CD8-positive, alpha-beta memory T cell (primary cell): ENCODE data around the gene SPATA17. TPM values are rescaled to one million over a fixed set of nuclear protein-coding genes. Genes with fewer than 3 reads are reported as not detected.

Experiments
- CTCF ChIA-PET: fragments of 350-600 bp; sonication (Branson Sonifier 250); formaldehyde crosslinking; loops from one replicate; lab custom pipeline; 2021; ENCODE audit warnings: antibody characterized with exemption; lab: Charles Lee
- POLR2A ChIA-PET: fragments of 350-600 bp; sonication (Branson Sonifier 250); formaldehyde crosslinking; loops from one replicate; lab custom pipeline; 2021; ENCODE audit warnings: antibody characterized with exemption; lab: Charles Lee
- DNase-seq, 5 donors: peaks; one replicate each; pipeline versions ENCODE4 v3.0.0 to v3.0.0-alpha.2; 2020 to 2022; ENCODE audit warnings: mixed read lengths in 1 of 5
- H3K27ac ChIP-seq: one replicate; pipeline ENCODE4 v1.7.0; 2013; ENCODE audit warnings: low read depth, mild to moderate bottlenecking, low read length, moderate library complexity
- H3K27me3 ChIP-seq: 2 replicates; pipeline ENCODE4 v1.7.0; 2013; ENCODE audit warnings: low read length, mild to moderate bottlenecking; ENCODE audit not compliant: insufficient read depth, poor library complexity, severe bottlenecking
- H3K36me3 ChIP-seq: 2 replicates; pipeline ENCODE4 v1.7.0; 2013; ENCODE audit warnings: mild to moderate bottlenecking, low read length, moderate library complexity; ENCODE audit not compliant: insufficient read depth
- H3K4me1 ChIP-seq: 2 replicates; pipeline ENCODE4 v1.7.0; 2013; ENCODE audit warnings: mild to moderate bottlenecking, low read length, moderate library complexity; ENCODE audit not compliant: insufficient read depth
- H3K4me3 ChIP-seq: 2 replicates; pipeline ENCODE4 v1.7.0; 2013; ENCODE audit warnings: mild to moderate bottlenecking, low read length
- H3K9me3 ChIP-seq: 2 replicates; pipeline ENCODE4 v1.7.0; 2013; ENCODE audit warnings: mild to moderate bottlenecking, low read length
- H3K27ac Mint-ChIP-seq, 8 donors: one replicate each; pipeline ENCODE4 v1.8.0; 2020 to 2021; ENCODE audit warnings: mixed read lengths in 8 of 8, mild to moderate bottlenecking in 6 of 8, inconsistent platforms in 3 of 8, moderate library complexity in 3 of 8
- H3K27me3 Mint-ChIP-seq, 2 donors: one replicate each; pipeline ENCODE4 v1.8.0; 2020 to 2021; ENCODE audit warnings: mixed read lengths in 2 of 2, mild to moderate bottlenecking in 1 of 2, moderate library complexity in 1 of 2
- H3K36me3 Mint-ChIP-seq, 3 donors: one replicate each; pipeline ENCODE4 v1.8.0; 2020 to 2021; ENCODE audit warnings: mixed read lengths in 3 of 3, inconsistent platforms in 1 of 3, mild to moderate bottlenecking in 1 of 3
- H3K4me1 Mint-ChIP-seq, 3 donors: one replicate each; pipeline ENCODE4 v1.8.0; 2020 to 2021; ENCODE audit warnings: mixed read lengths in 3 of 3, inconsistent platforms in 1 of 3, mild to moderate bottlenecking in 1 of 3
- H3K4me3 Mint-ChIP-seq, 7 donors: one replicate each; pipeline ENCODE4 v1.8.0; 2020 to 2021; ENCODE audit warnings: mixed read lengths in 7 of 7, mild to moderate bottlenecking in 6 of 7, moderate library complexity in 4 of 7, inconsistent platforms in 2 of 7
- H3K9me3 Mint-ChIP-seq, 5 donors: one replicate each; pipeline ENCODE4 v1.8.0; 2020 to 2022; ENCODE audit warnings: mixed read lengths in 5 of 5, mild to moderate bottlenecking in 3 of 5, moderate library complexity in 2 of 5, inconsistent platforms in 1 of 5
- polyA plus RNA-seq: library from polyadenylated mRNA; unstranded; fragments of 300-500 nt; fragmentation: Illumina TruSeq; gene quantifications from one replicate; pipeline ENCODE4 v1.2.3, GENCODE V29; 2021
- total RNA-seq, 2 experiments: library from RNA; stranded (reverse); gene quantifications; one replicate each; pipeline ENCODE4 v1.2.3, GENCODE V29; 2021

SPATA17 gene
- total and polyA plus RNA-seq, 3 experiments from 2014 or later, result 0.33 TPM; not detected in 2

DNA sequence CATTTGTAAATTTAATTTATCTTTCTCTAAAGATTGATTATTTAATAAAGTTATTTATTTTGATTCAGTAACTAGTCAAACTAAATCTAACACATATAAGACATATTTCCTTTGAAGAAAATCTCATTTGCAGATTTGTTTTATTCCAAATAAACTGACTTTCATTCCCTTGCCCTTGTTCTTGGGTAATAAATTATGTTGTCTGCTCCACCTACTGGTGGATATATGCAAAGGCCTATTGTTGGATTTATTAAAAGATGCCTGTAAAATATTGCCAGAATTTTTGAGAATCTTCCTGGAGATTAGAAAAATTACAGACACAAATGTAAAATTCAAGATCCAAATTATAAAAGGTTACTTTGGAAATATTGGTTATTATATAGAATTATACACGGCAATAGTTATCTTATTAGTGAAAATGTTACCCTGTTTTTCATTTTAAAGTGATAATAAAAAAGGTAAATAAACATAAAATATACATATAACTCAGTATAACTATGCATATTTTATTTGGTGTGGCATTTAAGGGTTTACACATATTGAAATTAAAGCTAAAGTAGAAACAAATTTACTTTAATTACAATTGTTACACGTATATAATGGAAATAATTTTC is 116.1 kb downstream of the SPATA17 start:
- Histone ChIP-seq H3K4me3 (no peak overlapping the region), H3K36me3 (no peaks in the 10 kb centered on the region), H3K27ac (no peak overlapping the region), H3K9me3 (no peaks in the 10 kb centered on the region), H3K27me3 (no peaks in the 10 kb centered on the region), H3K4me1 (no peaks in the 10 kb centered on the region)
- H3K9me3 Mint-ChIP-seq, result no peaks in the 10 kb centered on the region
- no peak overlapping the region for H3K4me3 Mint-ChIP-seq
- CTCF ChIA-PET, result no interaction called here
- no peaks in the 10 kb centered on the region for H3K4me1 Mint-ChIP-seq
- H3K27me3 Mint-ChIP-seq, result no peaks in the 10 kb centered on the region
- H3K27ac Mint-ChIP-seq, result no peak overlapping the region
- no peak for DNase-seq
- no peaks in the 10 kb centered on the region for H3K36me3 Mint-ChIP-seq
- POLR2A ChIA-PET, result no interaction called here

DNA sequence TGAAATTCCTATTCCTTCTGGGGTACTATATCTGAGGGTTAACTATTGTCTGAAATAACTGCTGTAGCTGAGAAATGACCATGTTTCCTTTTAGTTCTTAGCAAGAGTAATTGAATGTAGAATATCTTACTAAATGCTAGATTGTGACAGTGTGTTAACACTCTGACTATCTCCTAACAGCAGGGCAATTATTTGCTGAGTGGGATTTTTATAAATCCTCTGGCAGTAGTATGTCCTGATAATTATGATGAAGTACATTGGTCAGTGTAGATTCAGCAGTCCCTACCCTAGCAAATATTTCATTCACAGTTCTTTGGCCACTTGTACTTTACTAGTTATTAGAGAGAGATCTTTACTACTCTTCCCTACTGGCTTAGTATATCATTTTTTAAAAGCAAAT is 138.6 kb downstream of the SPATA17 start:
- no peak overlapping the region for H3K4me3 ChIP-seq
- Mint-ChIP-seq H3K36me3 (no peaks in the 10 kb centered on the region), H3K4me3 (no peak overlapping the region), H3K27ac (no peak overlapping the region), H3K9me3 (peaks cover 0 to 3% (median 0%) of the 10 kb centered on the region in 5 donors), H3K4me1 (no peaks in the 10 kb centered on the region), H3K27me3 (no peaks in the 10 kb centered on the region)
- no peaks in the 10 kb centered on the region for H3K4me1 ChIP-seq
- ChIA-PET CTCF (no interaction called here), POLR2A (no interaction called here)
- no peaks in the 10 kb centered on the region for H3K9me3 ChIP-seq
- no peaks in the 10 kb centered on the region for H3K36me3 ChIP-seq
- no peak overlapping the region for H3K27ac ChIP-seq
- DNase-seq, result no peak
- no peaks in the 10 kb centered on the region for H3K27me3 ChIP-seq

DNA sequence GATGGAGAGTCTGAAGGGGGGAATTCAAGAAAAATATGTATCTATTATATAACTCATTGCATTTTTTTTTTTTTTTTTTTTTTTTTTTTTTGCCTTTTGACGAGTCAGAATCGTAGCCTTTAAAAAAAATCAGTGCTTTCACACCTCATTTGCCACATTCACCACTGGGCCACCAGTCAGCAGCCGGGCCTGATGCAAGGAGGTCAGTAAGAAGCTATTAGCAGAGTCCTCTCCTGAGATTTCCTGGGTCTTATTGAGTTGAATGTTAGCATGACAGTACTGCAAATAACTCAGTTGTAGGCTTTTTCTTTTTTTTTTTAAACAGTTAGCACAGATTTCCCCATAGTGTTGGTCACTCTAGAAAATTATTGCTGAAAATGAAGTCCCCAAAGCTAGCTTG is 139.8 kb downstream of the SPATA17 start:
- Mint-ChIP-seq H3K36me3 (no peaks in the 10 kb centered on the region), H3K4me1 (no peaks in the 10 kb centered on the region), H3K4me3 (no peak overlapping the region), H3K27me3 (no peaks in the 10 kb centered on the region), H3K27ac (no peak overlapping the region), H3K9me3 (peaks cover 0 to 3% (median 0%) of the 10 kb centered on the region in 5 donors)
- DNase-seq, result no peak
- H3K4me1 ChIP-seq, result no peaks in the 10 kb centered on the region
- no peak overlapping the region for H3K27ac ChIP-seq
- ChIA-PET POLR2A (no interaction called here), CTCF (no interaction called here)
- H3K27me3 ChIP-seq, result no peaks in the 10 kb centered on the region
- H3K36me3 ChIP-seq, result no peaks in the 10 kb centered on the region
- H3K9me3 ChIP-seq, result no peaks in the 10 kb centered on the region
- H3K4me3 ChIP-seq, result no peak overlapping the region

DNA sequence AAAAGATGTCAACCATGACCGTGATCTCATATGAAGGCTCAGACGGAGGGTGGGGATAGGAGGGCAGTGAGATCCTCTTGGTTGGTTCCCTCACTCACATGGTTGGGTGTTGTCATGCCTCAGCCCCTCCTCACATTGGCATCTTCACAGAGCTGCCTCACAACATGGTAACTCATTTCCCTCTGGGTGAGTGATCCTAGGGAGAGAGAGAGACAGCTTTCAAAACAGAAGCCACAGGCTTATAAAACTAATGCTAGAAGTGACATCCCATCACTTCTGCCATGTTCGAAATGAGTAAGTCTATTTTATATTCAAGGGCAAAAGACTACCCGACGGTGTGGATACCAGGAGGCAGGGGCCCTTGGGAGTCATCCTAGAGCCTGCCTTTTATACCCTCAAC is 145.5 kb downstream of the SPATA17 start:
- Mint-ChIP-seq H3K4me3 (no peak overlapping the region), H3K4me1 (no peaks in the 10 kb centered on the region), H3K27me3 (no peaks in the 10 kb centered on the region), H3K9me3 (peaks cover 0 to 3% (median 0%) of the 10 kb centered on the region in 5 donors), H3K36me3 (no peaks in the 10 kb centered on the region), H3K27ac (no peak overlapping the region)
- Histone ChIP-seq H3K4me1 (no peaks in the 10 kb centered on the region), H3K9me3 (no peaks in the 10 kb centered on the region), H3K27me3 (no peaks in the 10 kb centered on the region), H3K4me3 (no peak overlapping the region), H3K27ac (no peak overlapping the region), H3K36me3 (no peaks in the 10 kb centered on the region)
- ChIA-PET POLR2A (no interaction called here), CTCF (no interaction called here)
- no peak for DNase-seq

DNA sequence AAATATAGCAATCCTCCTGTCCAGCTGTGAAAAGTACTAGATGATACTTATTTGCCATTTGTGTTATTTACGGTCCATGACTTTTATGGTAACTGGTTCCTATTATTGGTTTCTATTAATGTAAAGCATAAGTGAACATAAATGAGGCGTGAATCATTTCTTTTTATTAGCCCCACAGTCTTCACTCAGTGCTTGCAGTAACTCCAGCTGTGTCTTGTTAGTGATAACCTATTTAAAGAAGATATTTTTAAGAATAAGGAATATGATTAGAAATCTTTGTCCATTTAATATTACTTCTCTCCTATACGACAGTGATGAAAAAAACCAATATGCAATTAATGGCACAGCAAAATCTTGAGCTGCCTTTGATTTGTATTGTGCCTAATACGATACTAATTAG is 149.9 kb downstream of the SPATA17 start:
- no peaks in the 10 kb centered on the region for H3K27me3 Mint-ChIP-seq
- no peaks in the 10 kb centered on the region for H3K4me1 Mint-ChIP-seq
- no peak overlapping the region for H3K27ac Mint-ChIP-seq
- no peak overlapping the region for H3K4me3 Mint-ChIP-seq
- H3K9me3 Mint-ChIP-seq, result peaks cover 0 to 3% (median 0%) of the 10 kb centered on the region in 5 donors
- Histone ChIP-seq H3K4me1 (no peaks in the 10 kb centered on the region), H3K4me3 (no peak overlapping the region), H3K36me3 (no peaks in the 10 kb centered on the region), H3K27me3 (no peaks in the 10 kb centered on the region), H3K27ac (no peak overlapping the region), H3K9me3 (no peaks in the 10 kb centered on the region)
- CTCF ChIA-PET, result no interaction called here
- H3K36me3 Mint-ChIP-seq, result no peaks in the 10 kb centered on the region
- no peak for DNase-seq
- POLR2A ChIA-PET, result no interaction called here

DNA sequence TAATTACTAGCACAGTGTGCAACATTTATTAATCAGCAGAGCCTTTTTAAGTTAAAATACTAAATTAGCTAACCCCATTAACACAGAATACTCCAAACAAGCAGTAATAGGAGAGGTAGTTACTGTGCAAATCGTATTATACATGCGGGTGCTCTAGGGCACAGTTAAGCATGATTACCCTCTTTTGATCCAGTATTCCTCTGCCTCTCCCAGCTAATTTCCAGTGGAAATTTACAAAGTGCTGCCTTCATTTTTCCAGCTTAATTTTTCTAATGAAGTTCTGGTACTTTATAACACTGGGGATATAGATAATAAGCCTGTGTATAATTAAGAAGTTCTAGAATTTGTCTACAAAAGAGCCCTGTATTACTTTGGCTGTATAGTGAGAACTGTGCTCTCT is 159.9 kb downstream of the SPATA17 start:
- Histone ChIP-seq H3K27me3 (no peaks in the 10 kb centered on the region), H3K9me3 (no peaks in the 10 kb centered on the region), H3K36me3 (no peaks in the 10 kb centered on the region), H3K4me1 (no peaks in the 10 kb centered on the region), H3K4me3 (no peak overlapping the region), H3K27ac (no peak overlapping the region)
- POLR2A ChIA-PET, result no interaction called here
- no peak for DNase-seq
- CTCF ChIA-PET, result no interaction called here
- Mint-ChIP-seq H3K4me1 (no peaks in the 10 kb centered on the region), H3K27me3 (no peaks in the 10 kb centered on the region), H3K27ac (no peak overlapping the region), H3K36me3 (no peaks in the 10 kb centered on the region), H3K9me3 (peaks cover 0 to 7% (median 3%) of the 10 kb centered on the region in 5 donors), H3K4me3 (no peak overlapping the region)

DNA sequence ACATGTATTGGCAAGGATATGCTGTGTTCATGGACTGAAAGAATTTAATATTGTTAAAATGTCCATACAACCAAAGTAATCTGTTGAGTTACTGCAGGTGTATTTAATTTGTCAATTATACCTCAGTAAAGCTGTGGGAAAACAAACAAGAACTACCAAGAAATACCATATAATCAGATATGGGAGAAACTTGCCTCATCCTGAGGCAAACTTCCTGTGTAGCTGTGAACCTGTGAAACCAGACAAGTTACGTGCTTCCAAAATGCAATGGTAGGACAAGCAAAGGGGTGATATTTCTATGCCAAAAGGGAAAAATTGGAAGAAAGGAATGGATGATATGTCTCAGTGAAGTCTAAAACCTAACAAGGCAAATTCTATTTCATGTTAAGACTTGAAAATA is 174.6 kb downstream of the SPATA17 start:
- H3K27me3 Mint-ChIP-seq, result no peaks in the 10 kb centered on the region
- H3K27ac Mint-ChIP-seq, result no peak overlapping the region
- H3K27ac ChIP-seq, result no peak overlapping the region
- H3K36me3 ChIP-seq, result no peaks in the 10 kb centered on the region
- no peaks in the 10 kb centered on the region for H3K9me3 ChIP-seq
- H3K4me3 Mint-ChIP-seq, result no peak overlapping the region
- no peak overlapping the region for H3K4me3 ChIP-seq
- H3K27me3 ChIP-seq, result no peaks in the 10 kb centered on the region
- ChIA-PET POLR2A (no interaction called here), CTCF (no interaction called here)
- no peaks in the 10 kb centered on the region for H3K36me3 Mint-ChIP-seq
- H3K4me1 Mint-ChIP-seq, result no peaks in the 10 kb centered on the region
- peaks cover 3 to 5% (median 5%) of the 10 kb centered on the region in 5 donors for H3K9me3 Mint-ChIP-seq
- no peaks in the 10 kb centered on the region for H3K4me1 ChIP-seq
- DNase-seq, result no peak

DNA sequence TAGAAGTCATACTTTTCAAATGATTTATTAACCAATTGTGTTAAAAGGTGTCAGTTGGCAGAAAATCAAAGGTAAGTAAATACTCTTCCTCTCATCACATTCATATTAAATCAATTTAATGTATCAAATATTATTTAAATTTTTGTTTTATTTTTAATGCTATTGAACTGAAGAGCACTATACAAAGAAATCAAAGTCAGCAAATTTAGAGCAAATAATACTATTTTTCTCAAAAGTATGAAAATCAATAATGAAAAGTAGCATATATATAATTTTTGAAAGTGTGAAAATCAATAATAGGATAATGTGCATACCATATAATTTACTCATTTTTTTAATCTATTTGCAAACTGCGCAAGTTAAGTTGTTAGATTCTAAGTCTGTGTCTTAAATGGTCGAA is 181.0 kb downstream of the SPATA17 start:
- Mint-ChIP-seq H3K4me3 (no peak overlapping the region), H3K9me3 (peaks cover 2 to 14% (median 3%) of the 10 kb centered on the region in 5 donors), H3K36me3 (no peaks in the 10 kb centered on the region), H3K4me1 (no peaks in the 10 kb centered on the region), H3K27ac (no peak overlapping the region), H3K27me3 (no peaks in the 10 kb centered on the region)
- Histone ChIP-seq H3K36me3 (no peaks in the 10 kb centered on the region), H3K4me1 (no peaks in the 10 kb centered on the region), H3K27me3 (no peaks in the 10 kb centered on the region), H3K9me3 (no peaks in the 10 kb centered on the region), H3K4me3 (no peak overlapping the region), H3K27ac (no peak overlapping the region)
- CTCF ChIA-PET, result no interaction called here
- DNase-seq, result no peak
- POLR2A ChIA-PET, result no interaction called here
